Measurements from ENCODE around the gene KIAA2012. TPM values are rescaled to one million over a fixed set of nuclear protein-coding genes. Genes with fewer than 3 reads are reported as not detected.

KIAA2012 gene
- total and polyA plus RNA-seq, 2 donors (not counting 1 experiment from before 2014, with no cell fraction given): not detected

DNA sequence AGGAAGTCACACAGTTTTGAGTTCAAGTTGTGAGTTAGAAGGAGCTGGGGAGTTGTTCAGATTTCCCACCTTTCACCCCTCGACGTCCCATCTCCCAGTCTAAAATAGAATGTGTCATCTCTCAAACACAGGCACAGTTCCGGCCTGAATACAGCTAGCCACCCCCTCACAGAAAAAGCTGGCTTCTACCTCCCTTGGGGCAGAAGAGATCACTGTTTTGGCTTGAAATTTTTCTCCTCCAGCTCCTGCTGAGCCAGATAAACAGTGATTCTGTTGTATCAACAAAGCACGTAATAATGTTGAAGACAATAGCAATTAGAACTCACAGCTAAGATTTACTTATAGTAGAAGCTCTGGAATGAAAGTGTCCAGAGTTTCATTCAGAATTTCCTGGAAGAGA is 74.7 kb downstream of the KIAA2012 start:
- intact Hi-C loops (cut with micrococcal nuclease): no loop called here
- Histone ChIP-seq H3K9me3 (ENCODE audit: control extremely low read depth in 1 of 3, control insufficient read depth in 2 of 3, insufficient read depth in 1 of 3, low read length in 2 of 3) (no peaks in the 10 kb centered on the region), H3K36me3 (replicated peaks in 1 of 2; ENCODE audit: control extremely low read depth in 1 of 2, control insufficient read depth in 1 of 2, extremely low read depth in 1 of 2, insufficient read depth in 2 of 2, low read length in 1 of 2) (no peaks in the 10 kb centered on the region), H2AFZ (ENCODE audit: insufficient read depth, low read depth, low read length, poor library complexity, severe bottlenecking) (no peak overlapping the region), H3K4me3 (ENCODE audit: control extremely low read depth in 1 of 5, extremely low read depth in 1 of 5, insufficient read depth in 1 of 5, low read depth in 2 of 5, low read length in 4 of 5) (no peak overlapping the region), H3K4me1 (ENCODE audit: control insufficient read depth in 2 of 2, insufficient read depth in 2 of 2, low read length in 2 of 2) (no peaks in the 10 kb centered on the region), H3K9ac (ENCODE audit: low read length) (no peak overlapping the region), H3K4me2 (replicated peaks; ENCODE audit: low read depth, low read length, poor library complexity, severe bottlenecking) (no peak overlapping the region), H3K27ac (ENCODE audit: low read length in 2 of 2) (no peak overlapping the region), H4K20me1 (ENCODE audit: control insufficient read depth, insufficient read depth, low read length, poor library complexity, severe bottlenecking) (no peaks in the 10 kb centered on the region), H3K27me3 (replicated peaks in 1 of 4; ENCODE audit: control extremely low read depth in 1 of 4, control insufficient read depth in 3 of 4, insufficient read depth in 4 of 4, low read length in 3 of 4) (peaks cover 0 to 3% (median 0%) of the 10 kb centered on the region in 4 experiments), H3K79me2 (ENCODE audit: control insufficient read depth, insufficient read depth, low read length) (no peaks in the 10 kb centered on the region)
- POLR2A ChIA-PET: no interaction called here
- 95% methylated on average over 2 of the region's 4 CpGs for WGBS (ENCODE audit: insufficient coverage)
- TF ChIP-seq, protein P1, sequence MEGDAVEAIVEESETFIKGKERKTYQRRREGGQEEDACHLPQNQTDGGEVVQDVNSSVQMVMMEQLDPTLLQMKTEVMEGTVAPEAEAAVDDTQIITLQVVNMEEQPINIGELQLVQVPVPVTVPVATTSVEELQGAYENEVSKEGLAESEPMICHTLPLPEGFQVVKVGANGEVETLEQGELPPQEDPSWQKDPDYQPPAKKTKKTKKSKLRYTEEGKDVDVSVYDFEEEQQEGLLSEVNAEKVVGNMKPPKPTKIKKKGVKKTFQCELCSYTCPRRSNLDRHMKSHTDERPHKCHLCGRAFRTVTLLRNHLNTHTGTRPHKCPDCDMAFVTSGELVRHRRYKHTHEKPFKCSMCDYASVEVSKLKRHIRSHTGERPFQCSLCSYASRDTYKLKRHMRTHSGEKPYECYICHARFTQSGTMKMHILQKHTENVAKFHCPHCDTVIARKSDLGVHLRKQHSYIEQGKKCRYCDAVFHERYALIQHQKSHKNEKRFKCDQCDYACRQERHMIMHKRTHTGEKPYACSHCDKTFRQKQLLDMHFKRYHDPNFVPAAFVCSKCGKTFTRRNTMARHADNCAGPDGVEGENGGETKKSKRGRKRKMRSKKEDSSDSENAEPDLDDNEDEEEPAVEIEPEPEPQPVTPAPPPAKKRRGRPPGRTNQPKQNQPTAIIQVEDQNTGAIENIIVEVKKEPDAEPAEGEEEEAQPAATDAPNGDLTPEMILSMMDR (IDR thresholded peaks at IDR 0.05): no peak
- TF ChIP-seq EZH2 (IDR thresholded peaks at IDR 0.05; ENCODE audit: borderline replicate concordance, insufficient read depth, low read depth, low read length, poor library complexity, severe bottlenecking): no peak
- no peaks in the 10 kb centered on the region for H3K4me1 Mint-ChIP-seq
- DNase-seq (no peak), ATAC-seq (ENCODE audit: low read depth) (no peak)
- H3K4me3 Mint-ChIP-seq: no peak overlapping the region
- CTCF ChIA-PET: no interaction called here
- no peak overlapping the region for H3K27ac Mint-ChIP-seq
- peaks cover 16% of the 10 kb centered on the region for H3K27me3 Mint-ChIP-seq
- no peaks in the 10 kb centered on the region for H3K9me3 Mint-ChIP-seq (ENCODE audit: insufficient read depth)

GRCh38 chr2:202148515-202149154 is 75.6 kb downstream of the KIAA2012 start:
- ChIA-PET CTCF (no interaction called here), POLR2A (no interaction called here)
- H3K9me3 ChIP-seq (ENCODE audit: control extremely low read depth in 1 of 3, control insufficient read depth in 2 of 3, insufficient read depth in 1 of 3, low read length in 2 of 3): no peaks in the 10 kb centered on the region
- TF ChIP-seq EZH2 (IDR thresholded peaks at IDR 0.05; ENCODE audit: borderline replicate concordance, insufficient read depth, low read depth, low read length, poor library complexity, severe bottlenecking): no peak
- TF ChIP-seq, protein P1 (IDR thresholded peaks at IDR 0.05): no peak
- H3K36me3 ChIP-seq (replicated peaks in 1 of 2; ENCODE audit: control extremely low read depth in 1 of 2, control insufficient read depth in 1 of 2, extremely low read depth in 1 of 2, insufficient read depth in 2 of 2, low read length in 1 of 2): no peaks in the 10 kb centered on the region
- no peak for DNase-seq
- Mint-ChIP-seq H3K9me3 (ENCODE audit: insufficient read depth) (no peaks in the 10 kb centered on the region), H3K27me3 (peaks cover 20% of the 10 kb centered on the region), H3K4me3 (no peak overlapping the region), H3K27ac (no peak overlapping the region), H3K4me1 (no peaks in the 10 kb centered on the region)
- H3K9ac ChIP-seq (ENCODE audit: low read length): no peak overlapping the region
- no peaks in the 10 kb centered on the region for H3K79me2 ChIP-seq (ENCODE audit: control insufficient read depth, insufficient read depth, low read length)
- H3K4me3 ChIP-seq (ENCODE audit: control extremely low read depth in 1 of 5, extremely low read depth in 1 of 5, insufficient read depth in 1 of 5, low read depth in 2 of 5, low read length in 4 of 5): no peak overlapping the region
- 90% methylated on average over 17 of the region's 17 CpGs for WGBS (ENCODE audit: insufficient coverage)
- intact Hi-C loops (cut with micrococcal nuclease): no loop called here
- no peak overlapping the region for H2AFZ ChIP-seq (ENCODE audit: insufficient read depth, low read depth, low read length, poor library complexity, severe bottlenecking)
- H4K20me1 ChIP-seq (ENCODE audit: control insufficient read depth, insufficient read depth, low read length, poor library complexity, severe bottlenecking): no peaks in the 10 kb centered on the region
- no peaks in the 10 kb centered on the region for H3K4me1 ChIP-seq (ENCODE audit: control insufficient read depth in 2 of 2, insufficient read depth in 2 of 2, low read length in 2 of 2)
- no peak overlapping the region for H3K4me2 ChIP-seq (replicated peaks; ENCODE audit: low read depth, low read length, poor library complexity, severe bottlenecking)
- peaks cover 0 to 7% (median 2%) of the 10 kb centered on the region in 4 experiments for H3K27me3 ChIP-seq (replicated peaks in 1 of 4; ENCODE audit: control extremely low read depth in 1 of 4, control insufficient read depth in 3 of 4, insufficient read depth in 4 of 4, low read length in 3 of 4)
- no peak overlapping the region for H3K27ac ChIP-seq (ENCODE audit: low read length in 2 of 2)
- no peak for ATAC-seq (ENCODE audit: low read depth)

Data from B cell (primary cell).